ENCODE data around the gene EN2.

DNA sequence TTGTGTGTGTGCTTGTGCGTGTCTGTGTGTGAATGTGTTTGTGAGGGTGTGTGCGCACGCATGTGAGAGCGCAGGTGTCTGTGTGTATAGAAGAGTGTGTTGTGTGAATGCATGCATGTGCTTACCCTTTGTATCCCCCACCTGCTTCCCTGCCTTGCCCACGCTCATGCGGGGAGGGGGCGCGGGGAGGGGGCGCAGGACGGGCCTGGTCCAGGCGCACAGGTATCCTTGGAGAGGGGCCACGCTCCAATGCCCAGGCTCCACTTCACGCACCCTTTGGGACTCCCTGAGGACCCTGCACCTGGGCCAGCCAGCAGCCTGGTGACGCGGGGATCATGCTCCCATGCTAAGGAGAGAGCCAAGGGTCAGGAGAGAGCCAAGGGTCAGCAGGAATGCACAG lies 47.9 kb upstream of the EN2 start:
- TF ChIP-seq EZH2 (IDR thresholded peaks at IDR 0.05; ENCODE audit: insufficient read depth, poor library complexity, severe bottlenecking) (no peak), EZH2phosphoT487 (IDR thresholded peaks at IDR 0.05; ENCODE audit: insufficient read depth, low read depth) (no peak)

Data from GM23248 (cell line).